GM19239 (cell line): ENCODE measurements around the gene FCSK.
"Not testable (repeated sequence)": the region's sequence is repeated elsewhere in the genome, so short reads cannot be mapped to it uniquely, and the experiment has no call there.

ENCODE experiments used
- DNase-seq: peaks from one replicate; pipeline ENCODE4 v3.0.0; 2011; ENCODE audit warnings: low spot score; ENCODE audit not compliant: insufficient read length
- FAIRE-seq: peaks from 2 replicates; lab custom pipeline; 2011; peaks lifted over from hg19 to GRCh38; lab: Jason Lieb, UNC

The FCSK gene

GRCh38 chr16:70451004-70451340 lies 3.4 kb upstream of the FCSK start:
- not testable (repeated sequence) for DNase-seq, FAIRE-seq

- FAIRE-seq: no peak
- no peak for DNase-seq
Measured at GRCh38 chr16:70453117-70453891, 1.1 kb upstream of the FCSK start.

GRCh38 chr16:70453892-70454221 lies 538 bp upstream of the FCSK start:
- DNase-seq (no peak), FAIRE-seq (peak; percentile 86)

GRCh38 chr16:70455910-70456309 lies 1.5 kb downstream of the FCSK start:
- FAIRE-seq (no peak), DNase-seq (no peak)

- no peak for DNase-seq
- FAIRE-seq: no peak
Measured at GRCh38 chr16:70457446-70458166, 3.2 kb downstream of the FCSK start.

GRCh38 chr16:70460737-70461261 lies 6.4 kb downstream of the FCSK start:
- no peak for FAIRE-seq
- DNase-seq: no peak

- no peak for DNase-seq
- no peak for FAIRE-seq
Measured at GRCh38 chr16:70463235-70463634, 8.8 kb downstream of the FCSK start.

- DNase-seq (no peak), FAIRE-seq (no peak)
Measured at GRCh38 chr16:70465999-70466804, 11.8 kb downstream of the FCSK start.

GRCh38 chr16:70466805-70467076 lies 12.3 kb downstream of the FCSK start:
- DNase-seq (no peak), FAIRE-seq (no peak)

- no peak for DNase-seq
- no peak for FAIRE-seq
Measured at GRCh38 chr16:70467113-70467512, 12.7 kb downstream of the FCSK start.

GRCh38 chr16:70467608-70468007 lies 13.2 kb downstream of the FCSK start:
- FAIRE-seq (no peak), DNase-seq (no peak)

GRCh38 chr16:70468776-70469525 lies 14.6 kb downstream of the FCSK start:
- FAIRE-seq (no peak), DNase-seq (no peak)

- FAIRE-seq: no peak
- no peak for DNase-seq
Measured at GRCh38 chr16:70470141-70470926, 15.9 kb downstream of the FCSK start.

- FAIRE-seq: no peak
- no peak for DNase-seq
Measured at GRCh38 chr16:70470927-70471341, 16.5 kb downstream of the FCSK start.

- no peak for FAIRE-seq
- no peak for DNase-seq
Measured at GRCh38 chr16:70472786-70473433, 18.5 kb downstream of the FCSK start.

- no peak for DNase-seq
- peak; percentile 11 for FAIRE-seq
Measured at GRCh38 chr16:70473446-70474319, 19.3 kb downstream of the FCSK start.

- FAIRE-seq (no peak), DNase-seq (no peak)
Measured at GRCh38 chr16:70474320-70475053, 20.1 kb downstream of the FCSK start.
